Gastroesophageal sphincter (tissue), 3 donors: ENCODE measurements around the gene NR5A2.

Source experiments
- CTCF ChIP-seq, 4 experiments: fragments of 200-600 bp in 2 of 4; fragments of 450-650 bp in 2 of 4; sonication (generic) in 1 of 4; IDR thresholded peaks; one replicate each; pipeline ENCODE4 v1.5.1; 2017 to 2019; ENCODE audit warnings: antibody characterized with exemption in 4 of 4, mild to moderate bottlenecking in 2 of 4, moderate library complexity in 2 of 4
- EP300 ChIP-seq: sonication (generic); formaldehyde crosslinking; IDR thresholded peaks from one replicate; pipeline ENCODE4 v1.6.1; 2017; ENCODE audit warnings: antibody characterized with exemption, mild to moderate bottlenecking
- POLR2A ChIP-seq, 2 donors: fragments of 450-650 bp; IDR thresholded peaks; one replicate each; pipeline ENCODE4 v1.6.1; 2017; ENCODE audit warnings: antibody characterized with exemption in 2 of 2, mild to moderate bottlenecking in 2 of 2, moderate library complexity in 1 of 2

GRCh38 chr1:200124309-200124708, 96.8 kb downstream of the NR5A2 start:
- TF ChIP-seq POLR2A (IDR thresholded peaks at IDR 0.05) (no peak), CTCF (IDR thresholded peaks at IDR 0.05) (no peak), EP300 (no peak)
